ENCODE data around the gene ADO. TPM values are rescaled to one million over a fixed set of nuclear protein-coding genes. Genes with fewer than 3 reads are reported as not detected.

ADO gene
- total RNA-seq, 1 experiment from 2014 or later: 29.3 TPM

DNA sequence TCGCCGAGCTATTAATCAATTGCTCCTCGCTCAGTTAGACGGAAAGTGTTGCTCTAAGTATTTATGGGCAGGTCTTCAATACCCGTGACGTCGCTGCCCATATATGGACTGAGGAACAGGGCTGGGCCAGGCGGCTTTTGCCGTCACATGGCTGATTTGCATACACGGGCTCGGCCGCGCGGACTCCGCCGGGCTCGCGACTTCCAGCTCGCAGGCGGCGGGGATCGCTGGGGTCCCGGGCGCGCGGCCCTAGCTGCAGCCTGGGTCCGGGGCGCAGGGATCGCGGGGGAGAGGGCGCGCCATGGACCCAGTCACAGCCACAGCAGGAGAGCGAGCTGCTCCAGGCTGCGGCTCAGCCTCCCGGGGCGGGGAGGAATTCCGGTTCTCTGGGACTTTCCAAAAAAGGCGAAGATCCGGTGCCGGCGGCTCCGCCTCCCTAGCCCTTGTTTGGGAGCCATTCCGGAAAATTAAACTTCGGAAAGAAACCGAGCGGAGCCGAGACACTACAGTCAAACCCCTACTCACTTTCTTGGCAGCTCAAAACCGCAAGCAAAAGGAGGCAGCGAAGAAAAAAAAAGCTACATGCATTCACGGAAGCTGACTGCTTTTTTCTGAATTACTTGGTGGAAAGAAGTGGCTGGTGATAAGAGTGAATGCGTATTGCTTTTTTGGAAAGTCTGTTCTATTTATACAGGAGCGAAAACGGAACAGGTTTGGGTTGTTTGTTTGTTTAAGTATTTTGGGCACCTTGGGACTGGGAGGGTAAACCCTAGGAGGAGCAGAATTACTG is 12.0 kb downstream of the ADO start, which contains the start of gene EGR2:
Gene EGR2, minus strand, starts transcription at position 36 of the 790 bp plus-strand sequence. CDS start 337 bp downstream, outside the sequence.
- CTCF ChIA-PET: interaction anchor here (1.1 to 5.9 kb wide), 14 partner anchors 11 to 904 kb away, joined by 3 to 99 read pairs (median 6); partner anchors contain the start of genes ADO and NRBF2
- DNase-seq (ENCODE audit: low spot score) (peak; percentile 88), ATAC-seq (peak; percentile 67)
- no peaks in the 10 kb centered on the region for H3K36me3 Mint-ChIP-seq
- peaks cover 93% of the 10 kb centered on the region for H3K27me3 Mint-ChIP-seq (ENCODE audit: low read depth)
- POLR2A ChIA-PET: interaction anchor here (0.5 to 3.4 kb wide), 4 partner anchors 11 to 791 kb away, joined by 3 to 28 read pairs (median 6); partner anchors contain the start of genes ADO and NRBF2
- peaks cover 30% of the 10 kb centered on the region for H3K4me1 Mint-ChIP-seq
- no peak within 1 kb of the TSS for H3K27ac Mint-ChIP-seq
- peak within 1 kb of the TSS; percentile 95 for H3K4me3 Mint-ChIP-seq
- no peaks in the 10 kb centered on the region for H3K9me3 Mint-ChIP-seq
- TF ChIP-seq CREM (CRISPR knock-in tag; IDR thresholded peaks at IDR 0.05) (no peak), MAX (CRISPR knock-in tag; IDR thresholded peaks at IDR 0.05) (0 out of 2 replicates have a peak, but pooled peaks have one; percentile 25), ZNF423 (CRISPR knock-in tag; IDR thresholded peaks at IDR 0.05) (peak; percentile 54; the same call in 1 of the 2 replicates), ZBTB21 (CRISPR knock-in tag; IDR thresholded peaks at IDR 0.05; ENCODE audit: borderline replicate concordance) (no peak)
- TF ChIP-seq, protein P1, sequence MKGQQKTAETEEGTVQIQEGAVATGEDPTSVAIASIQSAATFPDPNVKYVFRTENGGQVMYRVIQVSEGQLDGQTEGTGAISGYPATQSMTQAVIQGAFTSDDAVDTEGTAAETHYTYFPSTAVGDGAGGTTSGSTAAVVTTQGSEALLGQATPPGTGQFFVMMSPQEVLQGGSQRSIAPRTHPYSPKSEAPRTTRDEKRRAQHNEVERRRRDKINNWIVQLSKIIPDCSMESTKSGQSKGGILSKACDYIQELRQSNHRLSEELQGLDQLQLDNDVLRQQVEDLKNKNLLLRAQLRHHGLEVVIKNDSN (CRISPR knock-in tag; IDR thresholded peaks at IDR 0.05): peak; percentile 75
- TF ChIP-seq, protein P2, sequence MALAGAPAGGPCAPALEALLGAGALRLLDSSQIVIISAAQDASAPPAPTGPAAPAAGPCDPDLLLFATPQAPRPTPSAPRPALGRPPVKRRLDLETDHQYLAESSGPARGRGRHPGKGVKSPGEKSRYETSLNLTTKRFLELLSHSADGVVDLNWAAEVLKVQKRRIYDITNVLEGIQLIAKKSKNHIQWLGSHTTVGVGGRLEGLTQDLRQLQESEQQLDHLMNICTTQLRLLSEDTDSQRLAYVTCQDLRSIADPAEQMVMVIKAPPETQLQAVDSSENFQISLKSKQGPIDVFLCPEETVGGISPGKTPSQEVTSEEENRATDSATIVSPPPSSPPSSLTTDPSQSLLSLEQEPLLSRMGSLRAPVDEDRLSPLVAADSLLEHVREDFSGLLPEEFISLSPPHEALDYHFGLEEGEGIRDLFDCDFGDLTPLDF (CRISPR knock-in tag; IDR thresholded peaks at IDR 0.05): no peak
- TF ChIP-seq, protein P3, sequence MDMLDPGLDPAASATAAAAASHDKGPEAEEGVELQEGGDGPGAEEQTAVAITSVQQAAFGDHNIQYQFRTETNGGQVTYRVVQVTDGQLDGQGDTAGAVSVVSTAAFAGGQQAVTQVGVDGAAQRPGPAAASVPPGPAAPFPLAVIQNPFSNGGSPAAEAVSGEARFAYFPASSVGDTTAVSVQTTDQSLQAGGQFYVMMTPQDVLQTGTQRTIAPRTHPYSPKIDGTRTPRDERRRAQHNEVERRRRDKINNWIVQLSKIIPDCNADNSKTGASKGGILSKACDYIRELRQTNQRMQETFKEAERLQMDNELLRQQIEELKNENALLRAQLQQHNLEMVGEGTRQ (CRISPR knock-in tag; IDR thresholded peaks at IDR 0.05): peak; percentile 79

- H3K27ac Mint-ChIP-seq: no peak overlapping the region
- CTCF ChIA-PET: interaction anchor here (0.5 to 5.9 kb wide), 43 partner anchors 8 to 1769 kb away, joined by 3 to 99 read pairs (median 4); partner anchors contain the start of genes ADO and NRBF2
Measured at GRCh38 chr10:62817121-62817765, 12.7 kb downstream of the ADO start.

More at GRCh38 chr10:62817121-62817765, 12.7 kb downstream of the ADO start:
- Mint-ChIP-seq H3K27me3 (ENCODE audit: low read depth) (peaks cover 89% of the 10 kb centered on the region), H3K36me3 (no peaks in the 10 kb centered on the region), H3K4me1 (peaks cover 30% of the 10 kb centered on the region), H3K4me3 (peak overlapping the region; percentile 95), H3K9me3 (no peaks in the 10 kb centered on the region)
- TF ChIP-seq, protein P4, sequence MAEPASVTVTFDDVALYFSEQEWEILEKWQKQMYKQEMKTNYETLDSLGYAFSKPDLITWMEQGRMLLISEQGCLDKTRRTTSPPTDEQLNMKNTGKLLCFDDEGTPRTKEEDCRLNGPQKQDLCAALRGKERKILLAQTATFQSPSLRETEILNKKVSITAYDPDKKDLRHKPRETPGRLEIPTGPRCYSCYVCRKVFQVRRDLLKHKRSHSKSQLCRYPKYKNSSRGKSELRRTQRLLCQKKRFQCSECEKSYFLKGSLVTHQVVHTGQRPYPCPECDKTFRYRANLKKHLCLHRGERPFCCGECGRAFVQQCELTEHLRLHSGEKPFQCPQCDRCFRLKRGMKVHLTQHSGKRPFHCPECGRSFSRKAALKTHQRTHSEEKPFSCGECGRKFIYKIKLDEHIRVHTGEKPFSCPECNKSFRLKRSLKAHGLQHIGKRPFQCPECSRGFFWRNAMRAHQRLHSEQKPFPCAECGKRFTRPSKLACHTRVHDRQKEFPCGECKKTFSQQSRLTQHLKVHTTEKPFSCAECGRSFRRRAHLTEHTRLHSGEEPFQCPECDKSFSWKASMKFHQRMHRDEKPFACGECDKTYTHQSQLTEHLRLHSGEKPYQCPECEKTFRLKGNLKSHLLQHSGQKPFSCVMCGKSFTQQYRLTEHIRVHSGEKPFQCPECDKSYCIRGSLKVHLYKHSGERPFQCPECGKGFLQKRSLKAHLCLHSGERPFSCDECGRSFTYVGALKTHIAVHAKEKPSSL (CRISPR knock-in tag; conservative IDR thresholded peaks at IDR 0.05): no peak
- TF ChIP-seq TCF7 (CRISPR knock-in tag; IDR thresholded peaks at IDR 0.05; ENCODE audit: low read depth) (no peak), CDX4 (CRISPR knock-in tag; IDR thresholded peaks at IDR 0.05; ENCODE audit: borderline replicate concordance) (no peak), JUN (CRISPR knock-in tag; IDR thresholded peaks at IDR 0.05) (no peak), ZNF232 (CRISPR knock-in tag; IDR thresholded peaks at IDR 0.05) (no peak), ZNF317 (CRISPR knock-in tag; IDR thresholded peaks at IDR 0.05; ENCODE audit: borderline replicate concordance, low read depth) (no peak), NFE2L1 (CRISPR knock-in tag; IDR thresholded peaks at IDR 0.05) (no peak), NR3C1 (CRISPR knock-in tag; conservative IDR thresholded peaks at IDR 0.05; ENCODE audit: low read depth) (no peak)
- TF ChIP-seq, protein P5, sequence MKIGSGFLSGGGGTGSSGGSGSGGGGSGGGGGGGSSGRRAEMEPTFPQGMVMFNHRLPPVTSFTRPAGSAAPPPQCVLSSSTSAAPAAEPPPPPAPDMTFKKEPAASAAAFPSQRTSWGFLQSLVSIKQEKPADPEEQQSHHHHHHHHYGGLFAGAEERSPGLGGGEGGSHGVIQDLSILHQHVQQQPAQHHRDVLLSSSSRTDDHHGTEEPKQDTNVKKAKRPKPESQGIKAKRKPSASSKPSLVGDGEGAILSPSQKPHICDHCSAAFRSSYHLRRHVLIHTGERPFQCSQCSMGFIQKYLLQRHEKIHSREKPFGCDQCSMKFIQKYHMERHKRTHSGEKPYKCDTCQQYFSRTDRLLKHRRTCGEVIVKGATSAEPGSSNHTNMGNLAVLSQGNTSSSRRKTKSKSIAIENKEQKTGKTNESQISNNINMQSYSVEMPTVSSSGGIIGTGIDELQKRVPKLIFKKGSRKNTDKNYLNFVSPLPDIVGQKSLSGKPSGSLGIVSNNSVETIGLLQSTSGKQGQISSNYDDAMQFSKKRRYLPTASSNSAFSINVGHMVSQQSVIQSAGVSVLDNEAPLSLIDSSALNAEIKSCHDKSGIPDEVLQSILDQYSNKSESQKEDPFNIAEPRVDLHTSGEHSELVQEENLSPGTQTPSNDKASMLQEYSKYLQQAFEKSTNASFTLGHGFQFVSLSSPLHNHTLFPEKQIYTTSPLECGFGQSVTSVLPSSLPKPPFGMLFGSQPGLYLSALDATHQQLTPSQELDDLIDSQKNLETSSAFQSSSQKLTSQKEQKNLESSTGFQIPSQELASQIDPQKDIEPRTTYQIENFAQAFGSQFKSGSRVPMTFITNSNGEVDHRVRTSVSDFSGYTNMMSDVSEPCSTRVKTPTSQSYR (CRISPR knock-in tag; IDR thresholded peaks at IDR 0.05): no peak
- DNase-seq (ENCODE audit: low spot score) (no peak), ATAC-seq (no peak)
- POLR2A ChIA-PET: interaction anchor here (0.5 to 3.4 kb wide), 5 partner anchors 12 to 791 kb away, joined by 3 to 28 read pairs (median 5); partner anchors contain the start of genes ADO and NRBF2

Data from WTC11 (cell line).